GM10266 (cell line): ENCODE results near the gene KLHL28.

Experiments used
- DNase-seq: peaks from one replicate; pipeline ENCODE4 v3.0.0; 2012; ENCODE audit errors: extremely low spot score
- CTCF ChIP-seq: IDR thresholded peaks from 2 replicates; pipeline ENCODE4 v1.5.1; 2012; ENCODE audit warnings: mild to moderate bottlenecking, low read depth; ENCODE audit not compliant: control insufficient read depth, insufficient read depth; ENCODE audit errors: missing control alignments

Gene KLHL28

GRCh38 chr14:44951051-44951450, 10.7 kb downstream of the KLHL28 start:
- no peak for TF ChIP-seq CTCF
- no peak for DNase-seq

DNA sequence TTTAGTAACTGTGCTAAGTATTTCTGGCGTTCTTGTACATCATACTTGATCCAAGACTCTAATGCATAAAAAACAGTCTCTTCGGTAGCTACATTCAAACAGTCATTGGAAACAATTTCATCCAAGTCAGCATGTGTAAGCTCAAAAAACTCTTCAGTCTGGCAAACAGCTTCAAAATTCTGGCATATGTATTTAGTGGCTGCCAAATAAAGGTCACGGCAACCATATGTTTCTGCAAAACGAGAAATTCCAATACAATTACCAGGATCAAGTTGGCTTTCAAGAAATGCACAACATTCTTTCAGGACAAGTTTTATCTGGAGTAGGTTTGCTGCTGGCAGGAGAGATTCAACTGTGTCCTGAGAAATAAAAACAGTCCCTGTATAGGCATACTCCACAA, 16.5 kb downstream of the KLHL28 start:
- DNase-seq = no peak
- TF ChIP-seq CTCF = no peak

- DNase-seq = no peak
- no peak for TF ChIP-seq CTCF
Measured at GRCh38 chr14:44944107-44944506, 17.6 kb downstream of the KLHL28 start.

DNA sequence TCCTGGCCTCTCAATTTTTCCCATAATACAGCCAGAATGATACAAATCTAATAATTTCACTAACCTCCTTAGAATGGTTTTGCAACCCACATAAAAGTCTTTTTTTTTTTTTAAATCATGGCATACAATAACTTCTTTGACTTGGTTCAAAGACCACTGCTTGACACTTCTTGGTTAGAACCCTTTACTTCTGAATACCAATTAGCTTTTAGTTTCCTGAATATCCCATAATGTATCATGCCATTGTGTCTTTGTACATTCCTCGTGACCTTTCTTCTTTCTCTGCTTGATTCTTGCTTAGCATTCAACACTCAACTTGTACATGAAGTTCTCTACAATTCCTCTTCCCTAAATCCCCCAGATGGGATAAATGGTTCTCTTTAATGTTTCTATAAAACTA, 19.3 kb downstream of the KLHL28 start:
- no peak for DNase-seq
- TF ChIP-seq CTCF = no peak

DNA sequence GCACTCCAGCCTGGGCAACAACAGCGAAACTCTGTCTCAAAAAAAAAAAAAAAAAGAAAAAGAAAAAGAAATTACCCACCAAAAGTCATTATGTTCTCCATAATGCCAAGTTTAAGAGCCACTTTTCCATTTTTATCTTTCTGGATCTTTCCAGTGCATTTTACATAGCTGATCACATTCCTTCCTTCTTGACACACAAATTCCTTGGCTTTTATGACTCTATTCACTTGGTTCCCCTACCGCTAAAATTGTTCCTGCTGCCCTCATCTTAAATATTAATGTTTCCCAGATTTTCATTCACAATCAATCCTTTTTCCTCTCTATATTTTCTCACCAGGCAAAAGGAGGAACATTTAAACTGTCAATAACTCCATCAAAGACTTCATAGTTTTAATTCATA, 20.2 kb downstream of the KLHL28 start:
- DNase-seq = no peak
- TF ChIP-seq CTCF = no peak

DNA sequence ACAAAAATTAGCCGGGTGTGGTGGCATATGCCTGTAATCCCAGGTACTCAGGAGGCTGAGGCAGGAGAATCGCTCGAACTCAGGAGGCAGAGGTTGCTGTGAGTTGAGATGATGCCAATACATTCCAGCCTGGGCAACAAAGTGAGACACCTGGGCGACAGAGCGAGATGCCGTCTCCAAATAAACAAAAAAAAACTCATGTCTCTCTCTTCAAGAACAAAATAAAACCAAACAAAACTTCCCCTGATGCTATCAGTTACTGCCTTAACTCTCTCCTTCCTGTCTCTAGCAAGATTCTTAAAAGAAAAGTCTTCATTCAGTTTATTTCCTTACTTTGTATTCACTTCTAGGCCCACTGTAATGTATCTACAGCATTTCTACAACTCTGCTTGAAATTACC, 20.8 kb downstream of the KLHL28 start:
- TF ChIP-seq CTCF = no peak

DNA sequence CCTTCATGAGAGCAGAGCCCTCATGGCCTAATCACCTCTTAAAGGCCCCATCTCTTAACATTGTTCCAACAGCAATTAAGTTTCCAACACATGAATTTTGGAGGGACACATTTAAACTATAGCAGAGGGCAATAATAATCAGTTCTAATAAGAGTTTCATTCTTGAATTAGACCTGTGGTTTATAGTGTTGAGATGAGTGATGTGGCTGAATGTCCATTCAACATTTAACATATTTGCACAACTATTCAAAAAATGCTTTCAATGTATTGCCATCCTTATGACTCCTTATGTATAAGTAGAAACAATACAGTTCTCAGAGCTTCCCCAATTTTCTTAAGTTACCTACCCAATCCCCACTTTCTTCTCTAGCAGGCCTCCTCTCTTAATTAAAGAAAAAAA, 21.5 kb downstream of the KLHL28 start:
- no peak for DNase-seq
- no peak for TF ChIP-seq CTCF

More for the DNA sequence above, 20.8 kb downstream of the KLHL28 start:
- DNase-seq = no peak
